Natural killer cell (primary cell): ENCODE data around the gene C16orf46. TPM values are rescaled to one million over a fixed set of nuclear protein-coding genes. Genes with fewer than 3 reads are reported as not detected.

Source experiments
- ATAC-seq, 3 donors: fragments of 150-1000 bp in 2 of 3; fragments of 200-7000 bp in 1 of 3; cut with Tn5 transposase; 1 replicate in 1 of 3; 2 replicates in 2 of 3; pipeline ENCODE4 v1.10.0; 2021; ENCODE audit warnings: mild to moderate bottlenecking in 2 of 3, moderate library complexity in 2 of 3
- DNase-seq, 2 donors: peaks; one replicate each; pipeline versions ENCODE4 v3.0.0 to v3.0.0-alpha.2; 2013 to 2021; ENCODE audit warnings: mixed read lengths in 1 of 2
- H3K27ac ChIP-seq: one replicate; pipeline ENCODE4 v1.5.1; 2013; ENCODE audit warnings: mild to moderate bottlenecking, low read length
- H3K27me3 ChIP-seq: one replicate; pipeline ENCODE4 v1.6.1; 2013; ENCODE audit warnings: low read length; ENCODE audit not compliant: control insufficient read depth, insufficient read depth
- H3K36me3 ChIP-seq: one replicate; pipeline ENCODE4 v1.6.1; 2013; ENCODE audit warnings: low read length; ENCODE audit not compliant: control insufficient read depth, insufficient read depth
- H3K4me1 ChIP-seq: one replicate; pipeline ENCODE4 v1.6.1; 2013; ENCODE audit warnings: low read length; ENCODE audit not compliant: control insufficient read depth, insufficient read depth
- H3K4me3 ChIP-seq: one replicate; pipeline ENCODE4 v1.5.1; 2013; ENCODE audit warnings: low read length
- H3K9me3 ChIP-seq: one replicate; pipeline ENCODE4 v1.6.1; 2013; ENCODE audit warnings: low read length; ENCODE audit not compliant: control insufficient read depth, insufficient read depth
- H3K27ac Mint-ChIP-seq, 2 donors: one replicate each; pipeline ENCODE4 v1.8.0; 2022; ENCODE audit warnings: mild to moderate bottlenecking in 2 of 2, mixed read lengths in 2 of 2, moderate library complexity in 1 of 2
- H3K27me3 Mint-ChIP-seq, 2 donors: one replicate each; pipeline ENCODE4 v1.8.0; 2022; ENCODE audit warnings: low read depth in 2 of 2, mixed read lengths in 2 of 2
- H3K36me3 Mint-ChIP-seq: one replicate; pipeline ENCODE4 v1.8.0; 2022; ENCODE audit warnings: mixed read lengths
- H3K4me1 Mint-ChIP-seq, 2 donors: one replicate each; pipeline ENCODE4 v1.8.0; 2022; ENCODE audit warnings: mixed read lengths in 2 of 2
- H3K4me3 Mint-ChIP-seq: one replicate; pipeline ENCODE4 v1.8.0; 2022; ENCODE audit warnings: mild to moderate bottlenecking, moderate library complexity, mixed read lengths
- H3K9me3 Mint-ChIP-seq, 2 donors: one replicate each; pipeline ENCODE4 v1.8.0; 2022; ENCODE audit warnings: mixed read lengths in 2 of 2
- CTCF ChIP-seq: fragments of 200-600 bp; IDR thresholded peaks from one replicate; pipeline ENCODE4 v1.8.0; 2022; ENCODE audit warnings: antibody characterized with exemption
- WGBS: methylation state at CpG from one replicate; pipeline ENCODE4 v1.1.7; 2013; ENCODE audit warnings: missing lambda C conversion rate; ENCODE audit not compliant: insufficient coverage; 5-methylcytosine and 5-hydroxymethylcytosine counted together
- intact Hi-C: fragments of 100-400 bp; cut with micrococcal nuclease; formaldehyde crosslinking; loops from one replicate; pipeline ENCODE4 v1.14.2; 2022
- total RNA-seq, 4 donors: library from RNA; stranded (reverse); fragments of 120-200 nt in 1 of 4; gene quantifications; one replicate each; pipeline versions ENCODE4 v1.2.3 to v1.2.4, GENCODE V29; 2013 to 2022

The C16orf46 gene
- total RNA-seq, 3 donors from 2014 or later (not counting 1 experiment from before 2014, with no cell fraction given) = not detected

- intact Hi-C loops = loop anchor here (5.0 kb wide), 1 partner anchor 93 kb away; the partner anchor contains the start of genes CENPN and CMC2
- ATAC-seq = no peak
- H3K27me3 ChIP-seq = no peaks in the 10 kb centered on the region
Measured at GRCh38 chr16:81099958-81100357, 22.9 kb upstream of the C16orf46 start.

GRCh38 chr16:81097230-81097629 is 20.2 kb upstream of the C16orf46 start:
- Mint-ChIP-seq H3K4me3 (no peak overlapping the region), H3K27me3 (no peaks in the 10 kb centered on the region), H3K4me1 (peaks cover 6% of the 10 kb centered on the region in 2 donors), H3K9me3 (peaks cover 2% of the 10 kb centered on the region in 2 donors), H3K27ac (no peak overlapping the region), H3K36me3 (no peaks in the 10 kb centered on the region)
- ATAC-seq (no peak), DNase-seq (no peak)
- no peak overlapping the region for H3K27ac ChIP-seq
- peaks cover 8% of the 10 kb centered on the region for H3K4me1 ChIP-seq
- TF ChIP-seq CTCF = no peak
- WGBS = over 99% methylated on average over 6 of the region's 6 CpGs
- no peaks in the 10 kb centered on the region for H3K9me3 ChIP-seq
- no peaks in the 10 kb centered on the region for H3K27me3 ChIP-seq
- H3K4me3 ChIP-seq = no peak overlapping the region
- intact Hi-C loops = loop anchor here (5.0 kb wide), 1 partner anchor 90 kb away; the partner anchor contains the start of genes CENPN and CMC2
- no peaks in the 10 kb centered on the region for H3K36me3 ChIP-seq

More at GRCh38 chr16:81099958-81100357, 22.9 kb upstream of the C16orf46 start:
- no peaks in the 10 kb centered on the region for H3K36me3 Mint-ChIP-seq
- no peaks in the 10 kb centered on the region for H3K9me3 ChIP-seq
- H3K27me3 Mint-ChIP-seq = peaks cover 0 to 8% of the 10 kb centered on the region in 2 donors
- H3K4me1 Mint-ChIP-seq = peaks cover 6% of the 10 kb centered on the region in 2 donors
- peaks cover 8% of the 10 kb centered on the region for H3K4me1 ChIP-seq
- H3K36me3 ChIP-seq = no peaks in the 10 kb centered on the region
- no peak overlapping the region for H3K4me3 ChIP-seq
- TF ChIP-seq CTCF = no peak
- no peak overlapping the region for H3K4me3 Mint-ChIP-seq
- no peak overlapping the region for H3K27ac Mint-ChIP-seq
- peaks cover 2% of the 10 kb centered on the region in 2 donors for H3K9me3 Mint-ChIP-seq
- H3K27ac ChIP-seq = no peak overlapping the region
- DNase-seq = no peak

GRCh38 chr16:81096715-81097208 is 19.7 kb upstream of the C16orf46 start:
- H3K9me3 ChIP-seq = no peaks in the 10 kb centered on the region
- peak overlapping the region; percentile 19 for H3K27ac ChIP-seq
- H3K36me3 ChIP-seq = no peaks in the 10 kb centered on the region
- Mint-ChIP-seq H3K27ac (peak overlapping the region; percentile 72 to 84), H3K4me1 (peaks cover 6% of the 10 kb centered on the region in 2 donors), H3K4me3 (peak overlapping the region; percentile 65), H3K27me3 (no peaks in the 10 kb centered on the region), H3K9me3 (peaks cover 2% of the 10 kb centered on the region in 2 donors), H3K36me3 (no peaks in the 10 kb centered on the region)
- no peak for ATAC-seq
- WGBS = 56% methylated on average over 8 of the region's 8 CpGs
- H3K4me3 ChIP-seq = peak overlapping the region; percentile 11
- H3K27me3 ChIP-seq = no peaks in the 10 kb centered on the region
- DNase-seq = no peak
- H3K4me1 ChIP-seq = peaks cover 8% of the 10 kb centered on the region
- no peak for TF ChIP-seq CTCF
- intact Hi-C loops = loop anchor here (1.0 to 5.0 kb wide), 3 partner anchors 20 to 89 kb away; partner anchors contain the start of genes ATMIN, CENPN and CMC2
